Activated CD4-positive, CD25-positive, alpha-beta regulatory T cell treated with anti-CD3 and anti-CD28 coated beads, Interleukin-2, amount 50 U/mL, for 24 hours (primary cell): Measurements from ENCODE around the gene MTURN.
A peak's percentile ranks its signal among the peaks of the same experiment; 100 is the strongest.

ENCODE experiments used
- ATAC-seq, 2 donors: fragments of 150-1000 bp; cut with Tn5 transposase; one replicate each; pipeline ENCODE4 v1.10.0; 2021; ENCODE audit warnings: mild to moderate bottlenecking in 1 of 2, moderate library complexity in 1 of 2

Gene MTURN

GRCh38 chr7:30162622-30163124 lies 27.9 kb downstream of the MTURN start:
- ATAC-seq = peak; percentile 77 to 85

DNA sequence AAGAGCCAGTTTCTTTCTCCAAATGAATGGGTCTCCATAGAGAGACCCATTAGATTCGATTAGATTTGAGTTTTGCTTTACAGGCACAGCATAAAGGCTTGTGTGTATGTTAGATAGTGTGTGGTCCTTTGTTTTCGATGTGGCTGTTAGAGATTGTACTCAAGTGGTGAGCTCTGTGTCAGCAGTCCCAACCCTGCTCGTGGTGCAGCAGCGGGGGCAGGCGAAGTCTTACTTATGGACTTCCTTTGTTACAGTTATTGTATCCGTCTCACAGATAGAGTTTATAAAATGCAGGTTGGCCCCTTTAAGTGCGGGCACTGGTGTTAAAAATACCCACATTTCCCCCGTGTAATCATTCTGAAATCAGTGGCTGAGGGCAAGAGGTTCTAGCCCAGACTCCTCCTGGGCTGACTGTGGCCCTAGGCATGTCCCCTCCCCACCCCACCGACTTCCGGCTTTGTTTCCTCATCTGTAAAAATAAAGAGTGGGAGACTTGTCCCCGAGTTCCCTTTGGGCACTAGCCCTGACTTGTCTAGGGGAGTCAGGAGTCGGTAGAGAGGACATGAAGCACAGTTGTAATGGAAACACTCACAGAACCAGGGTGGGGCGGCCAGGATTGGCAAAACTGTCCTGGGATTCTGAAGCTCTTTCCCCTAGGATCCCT lies 28.6 kb downstream of the MTURN start:
- peak; percentile 46 to 47 for ATAC-seq

GRCh38 chr7:30164567-30164966 lies 29.8 kb downstream of the MTURN start:
- ATAC-seq = no peak

GRCh38 chr7:30165590-30165989 lies 30.8 kb downstream of the MTURN start:
- no peak for ATAC-seq

GRCh38 chr7:30166155-30166840 lies 31.5 kb downstream of the MTURN start:
- no peak for ATAC-seq

GRCh38 chr7:30166841-30167235 lies 32.1 kb downstream of the MTURN start:
- ATAC-seq = no peak

GRCh38 chr7:30167901-30168300 lies 33.1 kb downstream of the MTURN start:
- no peak for ATAC-seq

DNA sequence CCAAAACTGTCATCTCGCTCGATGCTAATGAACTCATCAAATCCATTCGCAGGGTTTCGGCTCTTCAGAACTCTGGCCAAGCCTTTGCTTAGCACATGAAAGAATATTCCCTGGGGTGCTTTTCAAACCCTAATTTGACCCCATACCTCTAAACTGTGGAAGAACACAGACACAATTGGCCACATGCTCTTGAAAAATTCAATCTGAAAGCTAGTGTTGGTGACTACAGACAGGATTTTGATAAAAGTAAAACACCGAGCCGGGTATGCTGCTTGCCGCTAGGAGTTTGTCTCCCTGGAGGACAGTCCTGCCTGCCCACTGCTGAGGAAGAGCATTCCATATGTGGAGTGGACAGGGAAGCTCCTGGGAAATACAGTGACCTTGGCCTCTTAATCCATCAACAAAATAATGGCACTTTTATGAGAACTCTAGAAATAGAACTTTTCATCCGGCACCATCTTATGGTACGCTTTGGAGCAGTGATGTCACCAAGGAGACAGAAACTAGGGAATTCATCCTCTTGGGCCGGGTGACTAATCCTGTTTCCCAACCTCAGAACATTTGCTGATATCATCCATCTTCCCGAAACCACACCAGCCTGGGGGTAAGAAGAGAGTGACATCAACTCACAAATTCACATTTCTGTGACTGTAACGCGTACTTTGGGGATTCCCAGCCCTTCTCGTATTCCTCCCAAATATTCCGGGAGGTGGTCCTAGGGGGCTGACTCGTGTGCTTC lies 34.2 kb downstream of the MTURN start:
- no peak for ATAC-seq

GRCh38 chr7:30169579-30169978 lies 34.8 kb downstream of the MTURN start:
- no peak for ATAC-seq

DNA sequence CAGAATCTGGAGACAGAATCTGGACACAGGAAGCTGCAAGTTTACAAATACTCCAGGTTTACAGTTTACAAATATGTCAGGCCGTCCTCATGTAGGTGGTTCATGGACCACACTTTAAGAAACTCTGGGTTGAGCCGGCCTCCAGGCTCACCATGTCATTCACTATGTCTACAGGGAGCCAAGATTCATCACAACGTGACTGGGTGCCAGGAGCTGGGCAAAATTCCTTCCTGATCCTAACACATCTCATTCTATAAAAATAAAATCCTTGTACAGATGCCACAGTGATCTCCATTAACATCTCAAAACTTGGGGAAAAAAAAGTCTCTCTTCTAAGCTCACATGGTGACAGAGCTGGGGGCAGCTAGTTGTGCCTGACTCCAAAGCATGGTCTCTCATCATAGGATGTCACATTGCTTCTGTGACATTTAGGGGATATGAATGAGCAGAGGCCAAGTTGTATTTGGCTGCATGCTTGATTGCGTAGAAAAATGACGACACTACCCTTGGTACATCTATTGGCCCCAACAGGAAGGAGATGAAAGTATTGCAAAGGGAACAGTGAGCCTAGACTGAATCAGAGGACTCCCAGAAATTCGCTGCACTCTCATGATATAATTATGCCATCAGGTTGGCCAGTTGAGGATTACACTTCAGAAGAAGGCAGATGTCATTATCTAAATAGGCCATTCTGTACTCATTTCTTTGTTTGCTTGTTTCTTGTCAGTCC lies 35.9 kb downstream of the MTURN start:
- ATAC-seq = no peak

- no peak for ATAC-seq
Measured at GRCh38 chr7:30171766-30172447, 37.1 kb downstream of the MTURN start.

GRCh38 chr7:30172451-30172850 lies 37.7 kb downstream of the MTURN start:
- no peak for ATAC-seq

DNA sequence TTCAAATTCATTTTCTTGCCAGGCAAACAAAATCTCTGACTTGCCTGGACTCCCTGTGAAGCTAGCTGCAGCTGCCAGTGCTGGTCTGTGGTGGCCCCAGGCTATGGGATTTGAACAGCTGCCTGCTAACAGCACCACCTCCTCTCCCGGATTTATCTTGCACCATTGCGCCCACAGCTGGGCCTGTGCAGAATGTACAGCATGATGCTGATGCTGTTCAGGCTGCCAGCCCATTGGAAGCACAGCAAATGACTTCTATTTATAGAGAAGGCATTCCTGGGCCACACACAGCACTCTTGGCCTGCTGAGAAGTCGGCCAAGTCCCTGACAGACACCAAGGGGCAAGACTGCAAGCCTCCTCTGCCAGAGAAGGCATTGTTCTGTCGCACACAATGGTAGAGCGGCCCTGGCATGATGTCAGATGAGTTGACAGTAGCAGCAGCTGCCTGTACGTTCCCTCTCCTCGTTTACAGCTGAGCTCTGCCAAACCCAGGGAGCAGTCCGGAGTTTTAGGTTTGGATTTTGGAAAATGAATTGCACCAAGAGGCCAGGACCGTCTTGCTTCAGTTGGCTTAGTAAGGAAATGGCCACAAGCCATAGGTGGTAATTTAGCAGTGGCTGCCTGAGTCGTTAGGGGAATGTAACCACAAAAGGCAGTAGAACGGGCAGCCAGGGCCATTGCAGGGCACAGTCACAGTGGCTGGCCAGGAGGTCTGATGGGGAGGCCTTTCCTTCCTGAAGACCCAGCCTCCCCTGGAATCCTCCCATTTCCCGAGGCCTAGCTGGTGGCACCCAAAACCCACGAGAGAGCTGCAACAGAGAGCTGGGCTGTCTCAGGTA lies 38.5 kb downstream of the MTURN start:
- ATAC-seq = no peak

DNA sequence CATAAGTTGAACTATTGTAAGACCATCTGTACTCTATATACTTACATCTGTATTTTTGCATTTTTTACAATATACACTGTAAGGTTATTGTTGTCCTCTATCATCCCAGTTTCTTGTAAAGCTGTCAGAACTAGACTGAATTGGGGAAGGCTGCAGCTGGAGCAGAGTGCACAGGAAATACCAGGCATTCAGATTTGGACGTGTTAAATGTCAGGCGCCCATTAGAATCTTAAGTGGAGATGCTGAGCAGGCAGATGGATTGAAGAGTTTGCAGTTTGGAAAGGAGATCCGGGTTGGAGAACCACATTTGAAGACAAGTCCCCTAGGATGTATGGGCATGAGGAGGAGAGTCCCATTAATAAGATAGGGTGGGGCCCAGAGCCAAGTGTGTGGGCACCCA lies 40.4 kb downstream of the MTURN start:
- no peak for ATAC-seq

GRCh38 chr7:30175636-30176147 lies 40.9 kb downstream of the MTURN start:
- no peak for ATAC-seq

- ATAC-seq = no peak
Measured at GRCh38 chr7:30176463-30177109, 41.8 kb downstream of the MTURN start.

DNA sequence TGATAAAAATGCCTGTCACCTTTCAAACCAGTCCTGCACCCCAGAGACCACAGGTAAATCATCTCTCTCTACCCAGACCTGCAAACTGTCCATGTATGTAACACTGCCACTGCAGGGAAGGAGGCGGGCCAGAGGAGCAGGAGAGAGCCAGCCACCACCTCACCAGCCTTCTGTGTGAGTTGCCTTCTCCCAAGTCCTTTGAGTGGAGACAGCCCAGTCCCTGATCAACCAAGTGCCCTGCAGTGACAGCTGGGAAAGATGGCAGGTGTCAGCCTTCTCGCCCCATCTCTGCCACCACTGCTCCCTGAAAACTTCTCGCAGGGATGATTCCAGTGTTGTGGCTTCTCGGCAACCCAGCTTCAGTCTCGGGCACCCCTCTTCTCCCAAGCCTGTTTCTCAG lies 42.4 kb downstream of the MTURN start:
- no peak for ATAC-seq

GRCh38 chr7:30177965-30178364 lies 43.2 kb downstream of the MTURN start:
- ATAC-seq = no peak

DNA sequence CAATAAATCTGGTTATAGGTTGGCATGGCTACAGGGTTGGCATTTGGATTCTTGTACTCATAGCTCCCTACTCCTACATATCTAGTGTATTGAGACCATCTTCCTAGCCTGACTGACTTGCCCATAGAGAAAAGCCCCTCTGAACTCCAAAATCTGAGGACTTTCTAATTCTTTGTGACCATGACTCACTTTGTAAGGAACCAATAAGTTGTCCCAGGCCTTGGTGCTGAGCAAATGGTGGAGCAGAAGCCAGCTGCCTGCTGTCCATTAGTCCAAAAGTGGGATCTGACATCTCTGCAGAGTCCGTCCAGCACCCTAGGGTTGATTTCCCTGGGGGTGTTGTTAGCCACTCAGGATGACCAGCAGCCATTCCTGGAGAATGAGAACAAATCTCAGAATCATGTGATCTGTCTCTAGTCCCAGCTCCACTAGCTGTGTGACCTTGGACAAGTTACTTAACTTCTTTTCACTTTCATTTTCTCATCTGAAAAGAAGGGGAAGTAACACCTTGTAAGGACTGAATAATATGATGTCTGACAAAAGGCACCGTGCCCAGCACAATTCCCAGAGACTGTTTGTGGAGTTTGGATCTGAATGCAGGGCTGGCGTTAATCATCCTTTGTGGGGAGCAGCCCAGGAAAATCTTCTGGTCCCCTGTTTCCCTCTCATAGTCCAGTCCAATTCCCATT lies 44.1 kb downstream of the MTURN start:
- ATAC-seq = peak in 1 of 2 donors; percentile 66

GRCh38 chr7:30180718-30181117 lies 45.9 kb downstream of the MTURN start:
- ATAC-seq = peak in 1 of 2 donors; percentile 36
